Measurements from ENCODE around the gene OCIAD1.

GRCh38 chr4:48898733-48899431 lies 68.0 kb downstream of the OCIAD1 start:
- no peak for TF ChIP-seq CTCF (IDR thresholded peaks at IDR 0.05)
- TF ChIP-seq POLR2A (IDR thresholded peaks at IDR 0.05), result no peak

Measured in Peyer's patch (tissue), 4 donors.